ENCODE data around the gene DNAJB7.

DNA sequence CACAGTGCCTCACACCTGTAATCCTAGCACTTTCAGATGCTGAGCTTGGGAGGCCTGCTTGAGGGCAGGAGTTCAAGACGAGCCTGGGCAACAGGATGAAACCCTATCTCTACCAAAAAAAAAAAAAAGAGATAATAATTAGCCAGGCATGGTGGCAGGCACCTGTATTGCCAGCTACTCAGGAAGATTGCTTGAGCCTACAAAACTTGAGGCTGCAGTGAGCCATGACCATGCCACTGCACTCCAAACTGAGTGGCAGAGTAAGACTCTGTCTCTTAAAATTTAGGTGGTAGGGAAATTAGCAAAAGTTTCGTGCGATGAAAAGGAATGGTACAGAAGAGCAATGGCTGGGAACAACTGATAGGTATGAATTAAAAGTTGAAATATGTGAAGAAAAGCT lies 23.4 kb downstream of the DNAJB7 start:
- TF ChIP-seq, protein P1, sequence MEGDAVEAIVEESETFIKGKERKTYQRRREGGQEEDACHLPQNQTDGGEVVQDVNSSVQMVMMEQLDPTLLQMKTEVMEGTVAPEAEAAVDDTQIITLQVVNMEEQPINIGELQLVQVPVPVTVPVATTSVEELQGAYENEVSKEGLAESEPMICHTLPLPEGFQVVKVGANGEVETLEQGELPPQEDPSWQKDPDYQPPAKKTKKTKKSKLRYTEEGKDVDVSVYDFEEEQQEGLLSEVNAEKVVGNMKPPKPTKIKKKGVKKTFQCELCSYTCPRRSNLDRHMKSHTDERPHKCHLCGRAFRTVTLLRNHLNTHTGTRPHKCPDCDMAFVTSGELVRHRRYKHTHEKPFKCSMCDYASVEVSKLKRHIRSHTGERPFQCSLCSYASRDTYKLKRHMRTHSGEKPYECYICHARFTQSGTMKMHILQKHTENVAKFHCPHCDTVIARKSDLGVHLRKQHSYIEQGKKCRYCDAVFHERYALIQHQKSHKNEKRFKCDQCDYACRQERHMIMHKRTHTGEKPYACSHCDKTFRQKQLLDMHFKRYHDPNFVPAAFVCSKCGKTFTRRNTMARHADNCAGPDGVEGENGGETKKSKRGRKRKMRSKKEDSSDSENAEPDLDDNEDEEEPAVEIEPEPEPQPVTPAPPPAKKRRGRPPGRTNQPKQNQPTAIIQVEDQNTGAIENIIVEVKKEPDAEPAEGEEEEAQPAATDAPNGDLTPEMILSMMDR (conservative IDR thresholded peaks at IDR 0.05 in 1 of 2, IDR thresholded peaks at IDR 0.05 in 1 of 2; ENCODE audit: low read depth in 1 of 2, low read length in 2 of 2) = no peak
- no peak for TF ChIP-seq EZH2 (IDR thresholded peaks at IDR 0.05; ENCODE audit: low read length, missing control alignments)

Measured in fibroblast of lung (primary cell).